DMS53 treated with DMSO at 0.1 percent for 48 hours (cell line): ENCODE results near the gene ELF4.

Source experiments
- DNase-seq: peaks from one replicate; lab custom pipeline; 2025; ENCODE audit not compliant: unreplicated experiment; lab: John Stamatoyannopoulos, UW

ELF4 gene

DNA sequence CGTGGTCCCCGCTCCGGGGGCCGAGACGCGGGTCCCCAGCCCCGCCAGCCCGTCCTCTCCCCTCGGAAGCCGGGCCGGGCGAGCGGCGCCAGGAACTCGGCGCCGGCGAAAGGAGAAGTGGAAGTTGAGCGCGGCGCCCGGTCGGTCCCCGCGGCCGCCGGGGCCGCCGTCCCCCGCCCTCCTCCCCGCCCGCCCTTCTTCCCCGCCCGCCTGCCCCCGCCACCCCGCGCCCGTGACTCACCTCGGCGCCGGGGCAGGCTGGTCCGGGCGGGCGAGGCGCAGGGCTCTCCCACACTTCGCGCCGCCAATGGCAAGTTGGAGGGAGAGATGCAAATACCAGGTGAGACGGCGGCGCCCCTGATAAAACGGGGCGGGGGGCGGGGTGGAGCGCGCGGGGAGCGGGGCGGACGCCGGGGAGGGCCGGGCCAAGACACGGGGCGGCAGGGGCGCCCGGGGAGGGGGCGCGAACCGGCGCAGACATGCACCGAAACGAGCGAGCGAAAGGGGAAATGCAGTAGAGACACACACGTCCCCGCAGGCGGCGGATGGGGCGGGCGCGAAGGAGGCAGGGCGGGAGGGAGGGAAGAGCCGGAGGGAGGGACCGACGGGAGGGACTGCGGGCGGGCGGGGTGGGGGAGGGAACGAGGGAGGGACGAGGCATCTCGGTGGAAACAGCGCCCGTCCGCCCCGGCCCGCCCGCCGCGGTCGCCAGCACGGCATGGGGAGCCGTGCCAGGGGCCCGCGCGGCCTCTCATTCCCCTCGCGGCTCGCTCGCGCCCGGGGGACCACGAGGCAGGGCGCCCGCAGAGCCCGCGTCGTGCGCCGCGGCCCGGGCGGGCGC lies at the start of gene ELF4:
ELF4 (minus strand) TSS at position 119 of the 841 bp plus-strand sequence. CDS start 29,167 bp downstream, outside the sequence.
- DNase-seq = no peak

DNA sequence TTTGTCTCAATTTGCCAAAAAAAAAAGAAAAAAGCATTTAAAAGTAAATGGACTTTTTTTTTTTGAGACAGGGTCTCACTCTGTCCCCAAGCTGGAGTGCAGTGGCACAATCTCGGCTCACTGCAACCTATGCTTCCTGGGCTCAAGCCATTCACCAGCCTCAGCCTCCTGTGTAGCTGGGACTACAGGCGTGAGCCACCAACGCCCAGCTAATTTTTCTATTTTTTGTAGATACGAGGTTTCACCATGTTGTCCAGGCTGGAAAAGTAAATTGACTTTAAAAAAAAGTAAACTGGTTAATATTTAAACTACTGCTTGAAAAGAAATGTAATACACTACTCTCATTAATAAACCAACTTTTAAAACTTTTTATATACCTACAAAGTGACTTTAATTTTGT lies 49.5 kb upstream of the ELF4 start:
- no peak for DNase-seq

DNA sequence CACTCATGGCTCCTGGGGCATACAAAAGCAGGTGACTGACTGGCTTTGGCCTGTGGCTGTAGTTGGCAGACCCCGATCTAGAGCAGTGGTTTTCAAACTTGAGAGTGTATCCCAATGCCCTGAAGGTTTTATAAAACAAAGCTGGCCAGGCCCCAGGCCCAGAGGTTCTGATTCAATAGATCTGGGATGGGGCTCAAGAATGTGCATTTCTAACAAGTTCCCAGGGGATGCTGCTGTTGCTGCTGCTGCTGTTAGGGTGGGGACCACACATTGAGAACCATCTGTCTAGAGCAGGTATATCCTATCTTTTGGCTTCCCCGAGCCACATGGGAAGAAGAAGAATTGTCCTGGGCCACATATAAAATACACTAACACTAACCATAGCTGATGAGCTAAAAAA lies 48.0 kb upstream of the ELF4 start:
- no peak for DNase-seq

DNA sequence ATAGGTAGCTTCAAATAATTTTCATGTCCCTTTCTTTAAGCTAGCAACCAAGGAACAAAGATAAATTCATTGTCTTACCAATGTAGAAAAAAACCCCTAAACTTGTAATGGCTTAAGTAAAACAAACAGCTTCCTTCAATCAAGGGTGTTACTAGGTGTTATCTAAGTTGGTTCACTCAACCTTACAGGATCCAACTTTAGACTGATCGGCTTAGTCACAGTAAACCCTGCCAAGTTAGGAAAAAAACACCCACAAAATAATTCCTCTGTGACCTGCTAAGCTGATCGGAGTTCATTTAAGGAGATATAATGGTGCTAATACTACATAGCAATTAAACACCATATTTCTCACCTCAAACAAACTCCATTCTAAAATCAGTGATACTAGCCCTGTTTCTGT lies 45.3 kb upstream of the ELF4 start:
- DNase-seq = no peak

DNA sequence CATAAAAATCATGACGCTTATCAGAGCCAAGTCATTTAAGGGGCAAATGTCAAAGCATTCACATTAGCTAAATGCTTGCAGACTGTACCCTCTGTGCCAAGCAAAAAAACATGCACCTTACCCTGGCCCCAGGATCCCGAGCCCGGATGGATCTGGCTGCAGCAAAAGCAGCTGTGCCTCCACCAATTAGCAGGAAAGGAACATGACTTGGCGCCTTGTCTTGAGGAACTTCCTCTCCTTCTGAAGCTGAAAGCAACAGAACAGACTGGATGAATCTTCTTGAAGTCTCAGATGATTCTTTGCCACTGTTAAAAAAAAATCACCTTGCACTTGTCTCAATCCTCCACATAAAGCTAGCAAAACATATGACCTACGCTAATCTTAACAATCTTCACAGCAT lies 37.3 kb upstream of the ELF4 start:
- no peak for DNase-seq

DNA sequence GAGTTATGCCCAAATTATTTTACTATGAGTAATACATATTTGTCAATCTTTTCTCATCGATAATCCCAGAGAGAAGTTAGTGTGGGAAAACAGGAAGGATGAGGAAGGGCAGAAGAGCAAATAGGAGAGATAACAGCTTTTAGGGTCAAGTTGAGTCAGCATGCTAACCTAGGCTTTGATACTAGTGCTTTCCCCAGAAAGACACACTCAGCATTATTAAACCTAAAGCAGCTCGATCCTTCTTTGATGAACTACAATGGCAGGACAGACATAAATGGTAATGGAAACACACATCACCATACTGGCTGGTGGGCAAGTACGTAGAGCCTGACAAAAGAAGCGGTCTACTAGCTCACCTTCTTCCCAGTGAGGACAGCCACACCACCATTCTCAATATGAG lies 34.8 kb upstream of the ELF4 start:
- DNase-seq = no peak

DNA sequence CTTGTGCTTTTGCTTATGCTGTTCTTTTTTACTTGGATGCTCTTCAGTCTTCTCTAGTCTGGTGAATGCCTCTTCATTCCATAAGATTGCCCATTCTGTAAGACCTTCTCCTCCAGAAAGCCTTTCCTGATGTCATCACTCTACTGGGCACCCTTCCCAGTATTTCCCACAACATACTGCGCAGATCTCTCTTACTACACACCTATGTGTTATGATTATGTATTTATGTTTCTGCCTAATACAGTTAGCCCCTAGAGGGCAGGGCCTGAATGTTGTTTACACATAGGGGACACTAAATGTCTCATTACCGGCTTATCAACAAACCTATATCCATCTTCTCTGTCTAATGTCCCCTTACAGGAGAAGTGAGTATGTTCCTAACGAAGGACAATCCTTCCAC lies 34.2 kb upstream of the ELF4 start:
- DNase-seq = no peak

DNA sequence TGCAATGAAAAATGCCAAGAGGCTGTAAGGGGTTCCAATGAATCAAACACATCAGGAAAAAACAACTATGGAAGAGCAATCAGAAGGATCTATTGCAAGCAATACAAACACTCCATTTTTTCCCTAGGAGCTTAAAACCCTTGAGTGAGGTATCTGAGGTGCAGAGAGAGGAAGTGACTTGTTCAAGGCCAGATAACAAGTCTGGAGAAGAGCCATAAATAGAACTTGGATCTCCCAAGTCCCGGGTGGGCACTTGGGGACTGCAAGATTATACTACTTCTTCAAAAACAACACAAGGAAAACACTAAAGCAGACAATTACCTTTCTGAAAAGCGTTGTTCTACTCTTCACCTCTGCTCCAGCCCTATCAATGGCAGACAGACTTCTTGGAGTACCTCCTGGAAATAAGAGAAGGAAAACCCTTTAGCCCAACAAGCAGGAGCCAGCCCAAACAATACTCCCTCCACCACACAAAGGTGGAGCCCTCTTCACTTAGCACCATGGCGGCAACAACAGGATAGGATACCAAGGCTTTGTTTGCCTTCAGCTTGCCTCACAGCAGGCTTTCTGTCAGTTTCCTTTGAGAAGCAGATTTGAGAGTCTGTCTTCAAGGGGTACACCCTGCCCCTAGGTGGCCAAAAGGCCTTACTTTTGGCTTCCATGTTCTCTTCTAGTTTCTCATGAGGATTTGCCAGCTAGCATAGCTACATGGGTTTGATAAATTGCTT lies 29.3 kb upstream of the ELF4 start:
- no peak for DNase-seq

DNA sequence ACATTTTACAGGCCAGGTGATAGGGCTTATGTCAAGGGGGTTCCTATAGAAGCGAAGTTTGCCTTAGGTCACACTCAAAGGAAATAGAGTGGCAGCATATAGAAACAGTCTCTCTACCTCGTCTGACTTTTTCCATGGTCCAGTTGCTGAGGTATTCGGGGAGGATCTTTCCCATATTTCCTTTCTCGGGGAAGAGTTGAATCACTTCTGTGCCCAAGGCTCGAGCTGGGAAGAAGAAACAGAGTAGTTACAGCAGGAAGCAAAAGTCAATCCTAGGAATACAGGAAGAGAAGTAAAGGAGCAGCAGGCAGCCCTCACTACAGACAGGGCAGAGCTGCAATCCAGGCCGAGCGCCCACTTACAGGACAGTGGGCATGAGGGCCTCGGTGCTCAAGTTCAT lies 26.7 kb upstream of the ELF4 start:
- DNase-seq = no peak

DNA sequence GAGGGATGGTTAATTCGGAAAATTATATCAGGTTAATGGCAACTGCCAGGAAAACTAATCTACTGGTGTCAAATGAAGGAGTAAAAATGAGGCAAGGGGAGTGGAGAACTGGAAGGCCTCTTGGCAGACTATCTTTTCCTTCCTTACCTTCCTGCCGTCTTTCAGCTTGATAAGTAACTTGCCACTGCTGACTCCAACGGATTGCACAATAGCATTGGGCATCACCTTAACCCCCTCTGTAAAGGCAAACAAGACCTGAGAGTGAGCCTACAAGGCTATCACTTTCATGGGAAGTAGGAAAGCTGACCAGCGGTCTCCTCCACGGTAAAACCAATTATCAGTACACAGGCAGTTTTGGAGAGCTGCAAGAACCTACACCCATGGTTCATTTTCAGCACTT lies 26.2 kb upstream of the ELF4 start:
- no peak for DNase-seq

DNA sequence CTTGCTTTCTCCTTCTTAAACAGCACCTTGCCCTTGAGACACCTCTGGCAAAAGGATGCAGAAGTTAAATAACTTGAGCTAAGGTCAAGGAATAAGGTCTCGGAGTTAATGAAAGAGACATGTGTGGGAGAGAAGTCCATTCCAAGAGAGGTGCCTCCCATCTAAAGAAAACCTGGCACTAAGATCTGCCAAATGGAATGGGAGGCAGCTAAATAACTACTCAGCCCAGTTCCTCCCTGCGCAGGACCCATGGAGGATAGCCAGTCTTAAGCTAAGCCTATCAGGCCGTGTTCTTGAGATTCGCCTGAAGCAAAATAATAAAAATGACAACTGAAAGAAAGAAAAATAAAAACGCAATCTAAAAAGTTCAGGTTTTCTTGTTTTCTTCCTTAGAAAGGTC lies 20.7 kb upstream of the ELF4 start:
- no peak for DNase-seq

DNA sequence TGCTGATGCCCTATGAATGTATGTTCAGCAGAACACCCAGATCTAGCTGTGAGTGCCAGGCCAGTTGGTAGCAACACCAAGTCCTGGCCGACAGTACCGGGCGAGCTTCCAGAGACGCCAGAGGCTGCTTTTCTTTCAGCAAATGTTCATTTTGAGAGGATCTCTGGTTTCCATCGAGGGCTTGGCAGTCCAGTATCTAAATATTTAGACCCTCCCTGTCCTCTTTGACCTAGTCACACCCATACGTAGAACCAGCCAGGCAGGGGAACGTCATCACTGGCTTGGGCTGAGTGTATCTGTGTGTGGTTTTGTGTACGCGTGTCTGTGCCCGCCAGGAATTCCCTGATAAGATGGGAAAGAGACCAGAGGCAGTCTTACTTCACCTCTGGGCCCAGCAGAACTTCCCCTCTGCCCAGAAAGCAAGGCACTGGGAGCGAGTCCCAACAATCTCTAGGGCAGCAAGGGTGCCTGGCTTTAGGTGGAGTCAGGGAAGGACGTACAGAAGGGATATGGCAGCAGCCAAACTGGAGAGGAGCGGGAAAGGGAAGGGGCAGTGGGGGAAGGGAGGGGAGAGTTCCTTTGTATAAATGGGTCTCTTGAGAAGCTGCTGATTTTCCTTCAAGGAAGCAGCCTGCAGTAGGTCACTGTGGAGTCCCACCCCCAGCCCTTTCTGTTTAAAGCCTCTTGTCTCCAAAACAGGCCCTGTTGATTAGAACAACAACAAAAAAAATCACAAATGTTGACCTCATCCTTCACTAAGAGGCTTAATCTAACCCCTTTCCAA lies 15.0 kb upstream of the ELF4 start:
- no peak for DNase-seq

DNA sequence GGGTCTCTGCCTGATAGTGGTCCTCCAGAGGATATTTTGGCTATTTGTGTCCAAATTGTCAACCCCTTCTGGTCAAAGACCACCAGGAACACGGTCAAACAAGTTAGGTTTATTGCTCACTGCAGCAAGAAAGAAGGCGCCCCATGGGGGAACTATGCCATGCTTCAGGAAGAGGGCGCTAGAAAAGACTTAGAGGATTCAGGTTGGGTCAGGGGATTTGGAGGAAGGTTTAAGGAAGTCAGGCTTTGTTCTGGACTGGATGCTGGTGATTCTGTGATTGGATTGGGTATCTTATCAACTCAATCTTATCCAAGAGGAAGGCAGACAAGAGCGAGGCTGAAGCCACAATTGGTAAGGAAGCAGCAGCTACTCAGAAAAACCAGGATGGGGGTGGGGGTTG lies 14.3 kb upstream of the ELF4 start:
- DNase-seq = no peak

DNA sequence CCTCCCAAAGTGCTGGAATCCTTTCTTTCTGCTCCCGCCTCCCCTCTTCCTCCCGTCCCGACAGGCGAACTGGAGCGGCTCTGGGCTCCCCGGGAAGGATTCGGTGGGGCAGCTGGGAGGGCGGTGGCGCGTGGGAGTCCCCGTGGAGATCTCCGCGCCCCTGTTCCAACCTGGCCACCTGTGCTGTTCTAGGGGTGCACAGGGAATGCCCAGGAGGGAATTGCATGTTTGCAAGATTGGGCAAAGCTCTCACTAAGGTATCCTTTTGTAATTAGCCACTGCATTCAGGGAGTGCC lies 11.2 kb upstream of the ELF4 start:
- DNase-seq = no peak

DNA sequence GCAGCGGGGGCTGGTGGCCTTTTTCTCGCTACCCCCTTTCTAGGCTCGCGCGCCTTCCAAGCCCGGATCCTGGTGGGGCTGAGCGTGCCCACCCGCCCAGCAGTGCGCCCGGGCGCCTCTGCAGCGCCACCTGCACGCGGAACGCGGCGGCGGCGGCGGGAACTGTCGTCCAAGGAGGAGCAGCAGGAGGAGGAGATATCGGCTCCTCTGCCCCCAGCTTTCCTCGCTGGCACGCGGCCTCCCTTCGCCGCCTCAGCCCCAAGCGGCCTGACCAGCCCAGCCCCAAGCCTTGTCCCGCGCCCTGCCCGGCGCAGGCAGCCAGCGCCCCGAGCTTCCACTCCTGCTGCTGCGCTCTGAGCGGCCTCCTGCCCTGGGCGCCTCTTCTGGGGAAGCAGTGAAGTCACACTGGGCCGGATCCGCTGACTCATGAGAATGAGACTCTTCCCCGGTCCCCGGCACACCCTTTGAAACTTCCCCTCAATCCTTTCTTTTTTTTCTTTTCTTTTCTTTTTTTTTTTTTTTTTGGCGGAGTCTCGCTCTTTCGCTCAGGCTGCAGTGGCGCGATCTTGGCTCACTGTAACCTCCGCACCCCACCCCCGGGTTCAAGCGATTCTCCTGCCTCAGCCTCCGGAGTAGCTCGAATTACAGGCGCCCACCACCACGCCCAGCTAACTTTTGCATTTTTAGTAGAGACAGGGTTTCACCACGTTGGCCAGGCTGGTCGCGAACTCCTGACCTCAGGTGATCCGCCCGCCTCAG lies 10.6 kb upstream of the ELF4 start:
- peak; percentile 22 for DNase-seq

DNA sequence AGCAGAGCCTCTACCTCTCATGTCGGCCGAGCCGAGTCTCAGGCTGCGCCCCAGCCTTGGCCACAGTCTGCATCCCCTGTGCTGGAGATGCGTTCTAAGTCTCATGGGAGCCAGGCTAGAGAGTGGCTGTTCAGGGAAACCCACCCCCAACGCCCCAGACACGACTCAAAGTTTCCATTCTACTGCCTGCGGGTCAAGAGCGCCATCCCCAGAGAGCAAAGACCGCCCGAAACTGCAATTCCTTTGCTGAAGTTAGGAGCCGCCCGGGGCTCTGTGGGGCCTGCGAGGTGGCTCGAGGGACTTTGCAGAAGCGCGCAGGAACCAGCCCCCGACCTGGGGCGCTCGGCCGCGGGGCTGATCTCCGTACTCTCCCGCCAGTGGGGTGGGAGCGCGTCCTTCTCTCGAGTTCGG lies 10.0 kb upstream of the ELF4 start:
- DNase-seq = no peak

DNA sequence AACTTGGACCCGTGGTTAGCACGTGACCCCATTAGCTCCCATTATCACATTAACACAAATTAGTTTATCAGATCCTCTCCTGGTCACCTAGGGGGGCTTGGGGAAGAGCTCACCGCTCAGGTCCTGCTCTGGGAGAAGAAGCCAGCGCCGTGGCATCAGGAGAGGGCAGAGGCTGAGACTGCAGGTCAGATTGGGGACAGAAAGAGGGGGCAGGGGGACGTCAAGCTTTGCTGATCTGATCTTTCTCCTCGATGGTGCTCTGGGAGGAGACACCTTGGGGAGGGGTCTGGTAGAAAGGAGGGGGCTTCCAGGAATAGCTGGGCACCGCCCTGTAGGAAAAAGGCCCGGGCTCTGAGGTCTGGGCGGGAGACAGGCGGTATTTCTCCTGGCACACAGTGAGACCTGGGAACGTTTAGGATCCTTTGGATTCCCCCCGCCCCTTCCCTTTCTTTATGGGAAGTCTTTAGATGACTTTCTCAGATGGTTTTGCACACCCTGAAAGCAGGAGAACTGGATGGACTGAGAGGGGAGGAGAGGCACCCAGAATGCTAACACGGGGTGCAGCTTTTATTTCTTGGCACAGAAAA lies 9.1 kb upstream of the ELF4 start:
- no peak for DNase-seq

DNA sequence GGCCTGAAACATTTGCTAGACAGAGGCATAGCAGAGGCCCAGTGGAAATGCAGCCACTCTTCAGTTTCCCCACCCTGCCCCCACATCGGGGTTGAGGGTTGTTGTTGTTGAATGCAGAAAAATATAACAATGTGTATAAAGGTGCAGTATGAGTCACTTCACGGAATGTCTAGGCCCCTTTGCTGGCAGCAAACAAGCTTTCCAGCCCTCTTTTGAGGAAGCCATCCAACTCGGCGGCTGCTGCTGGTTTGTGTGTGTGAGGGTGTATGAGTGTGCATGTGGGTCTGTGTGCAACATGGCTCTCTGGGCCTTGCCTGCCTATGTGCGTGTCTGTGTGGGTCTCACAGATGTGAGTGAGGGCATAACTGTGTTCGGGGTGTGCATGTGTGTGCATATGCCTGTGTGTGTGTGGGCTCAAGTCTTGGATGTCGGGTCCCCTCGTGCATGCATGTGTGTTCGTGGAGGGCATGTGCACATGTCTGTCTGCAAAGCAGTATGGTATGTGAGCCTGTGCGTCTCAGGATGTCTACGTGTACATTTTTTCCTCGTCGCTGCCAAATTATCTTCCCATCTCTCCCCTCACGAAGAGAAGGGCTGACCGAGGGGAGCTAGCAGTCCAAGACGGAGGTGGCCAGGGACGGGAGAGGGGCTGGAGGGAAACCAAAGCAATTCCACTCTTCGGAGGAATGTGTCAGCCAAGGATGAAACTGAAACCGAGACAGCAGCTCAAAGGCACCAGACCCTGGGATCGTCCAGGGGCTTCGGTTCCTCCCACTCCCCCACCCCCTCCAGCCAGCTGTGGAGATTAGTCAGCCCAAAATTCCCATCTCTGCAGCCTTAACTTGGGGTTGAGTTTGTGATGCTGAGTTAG lies 8.4 kb upstream of the ELF4 start:
- DNase-seq = peak; percentile 17

DNA sequence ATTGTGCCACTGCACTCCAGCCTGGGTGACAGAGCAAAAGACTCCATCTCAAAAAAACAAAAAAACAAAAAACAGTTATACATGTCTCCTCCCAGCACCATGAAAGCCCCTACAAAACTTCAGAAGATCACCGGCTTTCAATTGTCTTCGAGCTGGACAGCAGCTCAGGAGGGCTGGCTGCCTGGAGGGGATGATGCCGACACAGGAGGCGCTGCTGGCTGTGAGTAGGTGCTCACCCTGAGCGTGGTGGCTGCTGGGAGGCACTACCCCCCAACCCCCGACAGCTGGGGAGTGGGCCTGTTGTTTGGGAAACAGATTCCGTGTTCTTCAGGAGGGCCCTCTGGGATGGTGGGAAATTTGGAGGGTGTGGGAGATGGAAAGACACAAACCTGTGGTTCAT lies 6.9 kb upstream of the ELF4 start:
- no peak for DNase-seq
